ENCODE results near the gene PSMD12. TPM values are rescaled to one million over a fixed set of nuclear protein-coding genes. Genes with fewer than 3 reads are reported as not detected.
"Not testable (repeated sequence)": the region's sequence is repeated elsewhere in the genome, so short reads cannot be mapped to it uniquely, and the experiment has no call there.

PSMD12 gene
- total RNA-seq, 1 donor from 2014 or later = 21.4 TPM

DNA sequence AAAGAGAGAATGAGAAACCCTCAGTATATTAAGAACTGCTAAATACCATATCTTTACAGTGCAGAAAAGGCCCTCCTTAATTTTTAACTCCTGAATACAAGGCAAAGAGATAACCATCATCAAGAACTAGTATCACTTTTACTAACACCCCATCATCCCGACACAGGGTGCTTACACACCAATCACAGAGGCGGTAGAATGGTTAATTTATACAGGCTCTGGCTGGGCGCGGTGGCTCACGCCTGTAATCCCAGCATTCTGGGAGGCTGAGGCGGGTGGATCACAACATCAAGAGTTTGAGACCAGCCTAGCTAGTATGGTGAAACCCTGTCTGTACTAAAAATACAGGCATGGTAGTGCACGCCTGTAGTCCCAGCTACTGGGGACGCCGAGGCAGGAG is 4.2 kb downstream of the PSMD12 start:
- Histone ChIP-seq H3K9ac (ENCODE audit: low read depth in 1 of 3, low read length in 3 of 3) (no peak overlapping the region), H3K9me3 (ENCODE audit: control insufficient read depth in 3 of 3, low read length in 3 of 3) (no peaks in the 10 kb centered on the region), H3K4me3 (ENCODE audit: low read length in 3 of 3) (no peak overlapping the region), H3K27ac (ENCODE audit: low read depth, low read length) (no peak overlapping the region), H3K27me3 (ENCODE audit: control insufficient read depth in 3 of 3, insufficient read depth in 3 of 3, low read length in 3 of 3) (no peaks in the 10 kb centered on the region), H3K36me3 (ENCODE audit: control insufficient read depth in 3 of 3, insufficient read depth in 3 of 3, low read length in 3 of 3) (peaks cover 2 to 8% (median 3%) of the 10 kb centered on the region in 3 donors), H3K4me1 (ENCODE audit: control insufficient read depth in 3 of 3, insufficient read depth in 3 of 3, low read length in 3 of 3) (peaks cover 32 to 64% (median 48%) of the 10 kb centered on the region in 3 donors)

GRCh38 chr17:67360880-67361279 is 5.5 kb downstream of the PSMD12 start:
- Histone ChIP-seq H3K27me3 (ENCODE audit: control insufficient read depth in 3 of 3, insufficient read depth in 3 of 3, low read length in 3 of 3) (no peaks in the 10 kb centered on the region), H3K9ac (ENCODE audit: low read depth in 1 of 3, low read length in 3 of 3) (no peak overlapping the region), H3K4me1 (ENCODE audit: control insufficient read depth in 3 of 3, insufficient read depth in 3 of 3, low read length in 3 of 3) (peaks cover 32 to 62% (median 48%) of the 10 kb centered on the region in 3 donors), H3K36me3 (ENCODE audit: control insufficient read depth in 3 of 3, insufficient read depth in 3 of 3, low read length in 3 of 3) (peaks cover under 1 to 16% (median 6%) of the 10 kb centered on the region in 3 donors), H3K4me3 (ENCODE audit: low read length in 3 of 3) (peak overlapping the region in 1 of 3 donors; percentile 28), H3K27ac (ENCODE audit: low read depth, low read length) (no peak overlapping the region), H3K9me3 (ENCODE audit: control insufficient read depth in 3 of 3, low read length in 3 of 3) (no peaks in the 10 kb centered on the region)

DNA sequence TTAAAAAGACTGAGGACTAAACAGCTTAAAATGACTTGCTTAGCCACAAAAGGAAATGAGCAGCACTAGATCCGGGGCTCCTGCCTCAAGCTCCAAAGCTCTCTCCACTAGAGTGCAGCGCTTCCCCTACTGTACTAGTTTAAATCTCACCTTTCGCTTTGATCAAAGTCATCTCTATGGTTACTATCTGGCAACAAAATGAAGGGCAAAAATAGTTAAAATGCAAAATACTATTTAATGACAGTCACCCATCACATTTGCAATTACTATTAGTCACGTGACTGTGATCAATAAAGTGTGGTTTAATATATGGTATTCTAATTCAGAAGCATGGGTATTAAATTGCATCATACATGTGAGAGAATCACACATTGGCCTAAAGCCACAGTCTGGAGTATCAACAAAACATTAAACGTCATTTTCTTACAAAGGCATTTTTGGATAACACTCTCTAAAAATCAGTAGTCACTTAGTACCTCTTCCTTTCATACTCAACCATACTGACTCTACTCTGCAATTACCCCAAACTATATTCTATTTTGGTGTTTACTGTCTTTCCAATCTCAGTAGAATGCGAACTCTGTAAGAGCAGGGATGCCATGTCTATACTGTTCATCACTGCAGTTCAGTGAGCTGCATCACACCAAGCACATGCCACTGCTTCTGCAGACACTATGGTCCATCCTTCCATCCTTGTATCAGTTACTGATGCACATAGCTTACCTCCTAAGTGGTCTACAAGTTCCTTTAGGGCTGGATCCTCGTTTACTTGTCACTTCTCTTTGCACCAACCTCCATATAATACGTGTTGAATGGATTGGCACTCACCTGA is 6.2 kb downstream of the PSMD12 start:
- peaks cover 27 to 55% (median 46%) of the 10 kb centered on the region in 3 donors for H3K4me1 ChIP-seq (ENCODE audit: control insufficient read depth in 3 of 3, insufficient read depth in 3 of 3, low read length in 3 of 3)
- H3K27ac ChIP-seq (ENCODE audit: low read depth, low read length) = no peak overlapping the region
- no peaks in the 10 kb centered on the region for H3K9me3 ChIP-seq (ENCODE audit: control insufficient read depth in 3 of 3, low read length in 3 of 3)

GRCh38 chr17:67358612-67359011 is 7.8 kb downstream of the PSMD12 start:
- Histone ChIP-seq H3K9me3 (ENCODE audit: control insufficient read depth in 3 of 3, low read length in 3 of 3) (no peaks in the 10 kb centered on the region), H3K36me3 (ENCODE audit: control insufficient read depth in 3 of 3, insufficient read depth in 3 of 3, low read length in 3 of 3) (peaks cover 11 to 24% (median 15%) of the 10 kb centered on the region in 3 donors), H3K4me3 (ENCODE audit: low read length in 3 of 3) (no peak overlapping the region), H3K27ac (ENCODE audit: low read depth, low read length) (no peak overlapping the region), H3K27me3 (ENCODE audit: control insufficient read depth in 3 of 3, insufficient read depth in 3 of 3, low read length in 3 of 3) (no peaks in the 10 kb centered on the region), H3K9ac (ENCODE audit: low read depth in 1 of 3, low read length in 3 of 3) (peak overlapping the region in 1 of 3 donors; percentile 40), H3K4me1 (ENCODE audit: control insufficient read depth in 3 of 3, insufficient read depth in 3 of 3, low read length in 3 of 3) (peaks cover 16 to 42% (median 30%) of the 10 kb centered on the region in 3 donors)

More for the DNA sequence above, 6.2 kb downstream of the PSMD12 start:
- H3K27me3 ChIP-seq (ENCODE audit: control insufficient read depth in 3 of 3, insufficient read depth in 3 of 3, low read length in 3 of 3) = no peaks in the 10 kb centered on the region
- peaks cover 2 to 19% (median 8%) of the 10 kb centered on the region in 3 donors for H3K36me3 ChIP-seq (ENCODE audit: control insufficient read depth in 3 of 3, insufficient read depth in 3 of 3, low read length in 3 of 3)
- H3K9ac ChIP-seq (ENCODE audit: low read depth in 1 of 3, low read length in 3 of 3) = no peak overlapping the region
- peak overlapping the region in 1 of 3 donors; percentile 28 for H3K4me3 ChIP-seq (ENCODE audit: low read length in 3 of 3)

DNA sequence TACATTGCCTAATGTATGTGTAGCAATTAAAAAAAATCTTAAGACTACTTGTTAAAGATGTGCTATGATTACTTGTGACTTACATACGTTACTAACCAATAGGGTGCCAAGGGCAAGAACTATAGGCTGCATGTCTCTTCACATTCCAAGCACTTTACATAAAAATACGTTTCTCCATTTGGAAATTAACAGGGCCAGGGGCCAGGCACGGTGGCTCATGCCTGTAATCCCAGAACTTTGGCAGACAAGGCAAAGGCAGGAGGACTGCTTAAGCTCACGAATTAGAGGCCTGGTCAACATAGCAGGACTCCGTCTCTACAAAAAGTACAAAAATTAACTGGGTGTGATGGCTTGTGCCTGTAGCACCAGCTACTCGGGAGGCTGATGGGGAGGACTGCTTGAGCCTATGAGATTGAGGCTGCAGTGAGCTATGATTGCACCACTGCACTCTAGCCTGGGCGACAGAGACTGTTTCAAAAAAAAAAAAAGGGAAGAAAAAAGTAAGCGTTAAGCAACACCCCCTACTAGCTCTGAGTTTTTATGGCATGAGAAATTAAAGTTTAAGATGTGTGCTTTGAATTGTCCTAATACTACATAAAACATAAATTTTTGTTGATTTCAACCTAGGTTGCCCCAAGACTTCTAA is 12.3 kb downstream of the PSMD12 start:
- H3K9ac ChIP-seq (ENCODE audit: low read depth in 1 of 3, low read length in 3 of 3) = no peak overlapping the region
- peaks cover 23 to 46% (median 42%) of the 10 kb centered on the region in 3 donors for H3K36me3 ChIP-seq (ENCODE audit: control insufficient read depth in 3 of 3, insufficient read depth in 3 of 3, low read length in 3 of 3)
- H3K9me3 ChIP-seq (ENCODE audit: control insufficient read depth in 3 of 3, low read length in 3 of 3) = no peaks in the 10 kb centered on the region
- H3K27me3 ChIP-seq (ENCODE audit: control insufficient read depth in 3 of 3, insufficient read depth in 3 of 3, low read length in 3 of 3) = no peaks in the 10 kb centered on the region
- peaks cover 0 to 8% (median 3%) of the 10 kb centered on the region in 3 donors for H3K4me1 ChIP-seq (ENCODE audit: control insufficient read depth in 3 of 3, insufficient read depth in 3 of 3, low read length in 3 of 3)
- no peak overlapping the region for H3K4me3 ChIP-seq (ENCODE audit: low read length in 3 of 3)
- no peak overlapping the region for H3K27ac ChIP-seq (ENCODE audit: low read depth, low read length)

DNA sequence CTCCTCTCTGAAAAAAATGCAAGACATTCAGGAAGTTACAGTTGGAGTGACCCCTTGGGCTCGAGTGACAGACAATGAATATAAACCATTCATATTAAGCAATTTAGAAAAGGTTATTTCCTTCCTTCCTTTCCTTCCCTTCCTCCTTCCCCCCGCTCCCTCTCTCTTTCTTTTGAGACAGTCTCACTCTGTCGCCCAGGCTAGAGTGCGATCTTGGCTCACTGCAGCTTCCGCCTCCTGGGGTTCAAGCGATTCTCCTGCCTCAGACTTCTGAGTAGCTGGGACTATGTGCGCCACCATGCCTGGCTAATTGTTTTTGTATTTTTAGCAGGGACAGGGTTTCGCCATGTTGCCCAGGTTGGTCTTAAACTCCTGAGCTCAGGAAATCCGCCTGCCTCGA is 13.2 kb downstream of the PSMD12 start:
- peaks cover 0 to 3% (median 0%) of the 10 kb centered on the region in 3 donors for H3K4me1 ChIP-seq (ENCODE audit: control insufficient read depth in 3 of 3, insufficient read depth in 3 of 3, low read length in 3 of 3)
- H3K36me3 ChIP-seq (ENCODE audit: control insufficient read depth in 3 of 3, insufficient read depth in 3 of 3, low read length in 3 of 3) = peaks cover 28 to 52% (median 49%) of the 10 kb centered on the region in 3 donors

DNA sequence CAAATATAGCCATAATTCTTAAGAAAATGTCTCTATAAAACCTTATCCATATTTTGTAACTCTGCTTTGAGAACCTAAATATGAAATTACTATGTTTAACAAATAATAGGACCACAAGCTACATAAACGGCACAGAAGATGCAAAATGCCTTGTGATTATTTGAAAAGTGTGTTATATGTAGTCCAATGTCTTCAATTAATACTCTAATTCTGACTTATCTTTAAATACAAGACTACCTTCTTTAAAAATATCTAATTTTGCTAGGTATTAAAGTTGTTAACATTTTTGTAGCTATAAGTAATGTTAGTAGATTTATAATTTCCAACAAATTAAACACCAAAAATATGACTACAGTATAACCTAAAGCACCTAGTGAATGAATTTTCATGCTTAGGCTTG is 17.0 kb downstream of the PSMD12 start:
- no peaks in the 10 kb centered on the region for H3K9me3 ChIP-seq (ENCODE audit: control insufficient read depth in 3 of 3, low read length in 3 of 3)
- H3K4me3 ChIP-seq (ENCODE audit: low read length in 3 of 3) = no peak overlapping the region
- no peaks in the 10 kb centered on the region for H3K4me1 ChIP-seq (ENCODE audit: control insufficient read depth in 3 of 3, insufficient read depth in 3 of 3, low read length in 3 of 3)
- peaks cover 37 to 66% (median 62%) of the 10 kb centered on the region in 3 donors for H3K36me3 ChIP-seq (ENCODE audit: control insufficient read depth in 3 of 3, insufficient read depth in 3 of 3, low read length in 3 of 3)
- H3K9ac ChIP-seq (ENCODE audit: low read depth in 1 of 3, low read length in 3 of 3) = no peak overlapping the region
- H3K27me3 ChIP-seq (ENCODE audit: control insufficient read depth in 3 of 3, insufficient read depth in 3 of 3, low read length in 3 of 3) = no peaks in the 10 kb centered on the region
- H3K27ac ChIP-seq (ENCODE audit: low read depth, low read length) = no peak overlapping the region

More for the DNA sequence above, 13.2 kb downstream of the PSMD12 start:
- Histone ChIP-seq H3K9me3 (ENCODE audit: control insufficient read depth in 3 of 3, low read length in 3 of 3) (no peaks in the 10 kb centered on the region), H3K4me3 (ENCODE audit: low read length in 3 of 3) (no peak overlapping the region), H3K27ac (ENCODE audit: low read depth, low read length) (no peak overlapping the region), H3K27me3 (ENCODE audit: control insufficient read depth in 3 of 3, insufficient read depth in 3 of 3, low read length in 3 of 3) (no peaks in the 10 kb centered on the region), H3K9ac (ENCODE audit: low read depth in 1 of 3, low read length in 3 of 3) (no peak overlapping the region)

DNA sequence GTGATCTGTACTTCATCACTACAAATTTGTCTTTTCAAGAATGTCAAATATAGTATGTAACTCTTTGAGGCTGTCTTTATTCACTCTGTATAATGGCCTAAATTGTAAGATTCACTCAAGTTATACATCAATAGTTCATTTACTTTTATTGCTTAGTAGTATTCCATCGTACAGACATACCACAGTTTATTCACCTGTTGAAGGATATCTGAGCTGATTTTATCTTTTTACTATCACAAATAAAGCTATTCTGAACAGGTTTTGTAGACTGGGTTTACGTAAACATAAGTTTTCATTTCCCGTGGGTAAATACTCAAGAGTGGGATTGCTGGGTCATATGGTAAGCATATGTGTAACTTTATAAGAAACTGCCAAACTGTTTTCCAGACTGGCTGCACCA is 18.6 kb downstream of the PSMD12 start:
- Histone ChIP-seq H3K9ac (ENCODE audit: low read depth in 1 of 3, low read length in 3 of 3) (no peak overlapping the region), H3K27ac (ENCODE audit: low read depth, low read length) (no peak overlapping the region), H3K9me3 (ENCODE audit: control insufficient read depth in 3 of 3, low read length in 3 of 3) (no peaks in the 10 kb centered on the region), H3K4me1 (ENCODE audit: control insufficient read depth in 3 of 3, insufficient read depth in 3 of 3, low read length in 3 of 3) (no peaks in the 10 kb centered on the region), H3K27me3 (ENCODE audit: control insufficient read depth in 3 of 3, insufficient read depth in 3 of 3, low read length in 3 of 3) (no peaks in the 10 kb centered on the region), H3K4me3 (ENCODE audit: low read length in 3 of 3) (no peak overlapping the region), H3K36me3 (ENCODE audit: control insufficient read depth in 3 of 3, insufficient read depth in 3 of 3, low read length in 3 of 3) (peaks cover 33 to 70% (median 67%) of the 10 kb centered on the region in 3 donors)

GRCh38 chr17:67343237-67343636 is 23.1 kb downstream of the PSMD12 start:
- H3K4me3 ChIP-seq (ENCODE audit: low read length in 3 of 3) = no peak overlapping the region
- no peaks in the 10 kb centered on the region for H3K4me1 ChIP-seq (ENCODE audit: control insufficient read depth in 3 of 3, insufficient read depth in 3 of 3, low read length in 3 of 3)
- no peak overlapping the region for H3K9ac ChIP-seq (ENCODE audit: low read depth in 1 of 3, low read length in 3 of 3)
- no peaks in the 10 kb centered on the region for H3K9me3 ChIP-seq (ENCODE audit: control insufficient read depth in 3 of 3, low read length in 3 of 3)
- H3K36me3 ChIP-seq (ENCODE audit: control insufficient read depth in 3 of 3, insufficient read depth in 3 of 3, low read length in 3 of 3) = peaks cover 28 to 73% (median 58%) of the 10 kb centered on the region in 3 donors
- no peaks in the 10 kb centered on the region for H3K27me3 ChIP-seq (ENCODE audit: control insufficient read depth in 3 of 3, insufficient read depth in 3 of 3, low read length in 3 of 3)
- no peak overlapping the region for H3K27ac ChIP-seq (ENCODE audit: low read depth, low read length)

DNA sequence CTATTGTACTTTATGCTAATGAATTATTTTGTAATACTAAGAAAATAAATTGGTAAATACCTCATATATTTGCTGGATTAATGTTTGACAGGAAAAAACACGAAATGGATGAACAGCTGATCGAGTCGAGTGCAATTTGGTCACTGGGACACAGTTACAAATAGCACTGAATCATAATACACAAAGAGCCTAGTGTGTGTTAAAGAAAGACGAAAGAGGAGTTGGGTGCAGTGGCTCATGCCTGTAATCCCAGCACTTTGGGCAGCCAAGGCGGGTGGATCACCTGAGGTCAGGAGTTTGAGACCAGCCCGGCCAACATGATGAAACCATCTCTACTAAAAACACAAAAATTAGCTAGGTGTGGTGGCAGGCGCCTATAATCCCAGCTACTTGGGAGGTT is 28.0 kb downstream of the PSMD12 start:
- H3K27ac ChIP-seq (ENCODE audit: low read depth, low read length); H3K9me3 ChIP-seq (ENCODE audit: control insufficient read depth in 3 of 3, low read length in 3 of 3); H3K4me1 ChIP-seq (ENCODE audit: control insufficient read depth in 3 of 3, insufficient read depth in 3 of 3, low read length in 3 of 3); H3K27me3 ChIP-seq (ENCODE audit: control insufficient read depth in 3 of 3, insufficient read depth in 3 of 3, low read length in 3 of 3); H3K9ac ChIP-seq (ENCODE audit: low read depth in 1 of 3, low read length in 3 of 3); H3K4me3 ChIP-seq (ENCODE audit: low read length in 3 of 3): not testable (repeated sequence)
- peaks cover 12 to 34% (median 30%) of the 10 kb centered on the region in 3 donors for H3K36me3 ChIP-seq (ENCODE audit: control insufficient read depth in 3 of 3, insufficient read depth in 3 of 3, low read length in 3 of 3)
